ENCODE measurements around the gene POM121C. TPM values are rescaled to one million over a fixed set of nuclear protein-coding genes. Genes with fewer than 3 reads are reported as not detected.
"Not testable (repeated sequence)": the region's sequence is repeated elsewhere in the genome, so short reads cannot be mapped to it uniquely, and the experiment has no call there.

POM121C gene
- total RNA-seq, 1 donor from 2014 or later: 12.1 TPM

DNA sequence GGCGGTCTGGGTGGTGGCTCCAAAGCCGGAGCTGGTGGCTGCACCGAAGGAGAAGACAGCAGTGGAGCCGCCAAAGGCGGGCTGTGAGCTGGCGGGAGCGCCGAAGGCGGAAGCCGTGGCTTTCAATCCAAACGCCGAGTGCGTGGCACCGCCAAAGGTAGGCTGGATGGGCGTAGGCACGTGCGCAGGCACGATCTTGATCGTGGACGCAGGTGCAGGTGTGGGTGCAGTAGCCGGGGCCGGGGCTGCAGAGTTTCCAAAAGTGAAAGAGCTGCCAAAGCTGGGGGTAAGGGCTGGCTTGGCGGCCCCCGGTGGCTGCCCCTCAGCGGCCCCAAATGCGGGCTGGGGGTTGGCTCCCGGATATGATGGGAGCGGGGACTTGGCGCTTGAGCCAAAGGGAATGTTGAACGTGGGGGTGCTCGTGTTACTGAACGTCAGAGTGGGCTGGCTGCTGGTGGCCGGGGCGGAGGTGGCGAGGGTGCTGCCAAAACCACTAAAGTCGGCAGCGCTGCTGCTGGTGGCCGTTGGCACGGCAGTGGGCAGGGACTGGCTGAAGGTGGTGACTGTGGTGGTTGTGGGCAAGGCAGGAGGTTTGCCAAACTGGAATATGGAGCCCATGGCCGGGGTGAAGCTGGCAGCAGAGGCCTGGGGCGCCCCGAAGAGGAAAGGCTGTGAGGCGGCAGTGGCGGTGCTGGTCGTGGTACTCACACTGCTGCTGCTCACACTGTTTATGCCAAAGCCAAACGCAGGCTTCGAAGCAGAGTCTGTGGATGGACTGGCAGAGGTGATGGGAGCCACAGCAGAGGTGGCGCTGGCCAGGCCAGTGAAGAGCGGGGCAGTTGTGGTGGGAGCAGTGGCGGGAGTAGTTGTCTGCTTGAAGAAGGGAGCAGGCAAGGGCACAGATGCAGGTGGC lies 64.0 kb downstream of the POM121C start:
- not testable (repeated sequence) for H3K27me3 ChIP-seq (ENCODE audit: control insufficient read depth, insufficient read depth, low read length); FAIRE-seq; H3K36me3 ChIP-seq (ENCODE audit: control insufficient read depth, insufficient read depth, low read length); H3K4me3 ChIP-seq (ENCODE audit: low read depth, low read length); DNase-seq (ENCODE audit: low read depth)

DNA sequence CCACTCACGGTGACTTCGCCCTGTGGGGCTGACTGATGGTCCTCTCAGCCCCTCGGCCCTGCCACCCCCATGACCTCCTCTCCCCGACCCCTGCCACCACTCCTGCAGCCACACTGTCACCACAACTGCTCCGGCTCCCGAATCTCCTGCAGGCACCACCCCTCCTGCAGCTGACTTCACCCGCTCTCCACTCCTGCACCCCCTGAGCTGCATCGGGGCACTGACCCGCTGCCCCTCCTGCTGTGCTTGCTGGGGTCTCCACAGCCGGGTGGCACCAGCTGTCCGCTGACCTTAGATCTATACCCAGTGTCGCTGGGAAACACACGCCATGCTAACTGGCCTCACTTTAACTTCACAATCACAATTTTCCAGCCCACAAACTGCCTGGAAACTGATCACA lies 65.9 kb downstream of the POM121C start:
- H3K36me3 ChIP-seq (ENCODE audit: control insufficient read depth, insufficient read depth, low read length); FAIRE-seq: not testable (repeated sequence)

DNA sequence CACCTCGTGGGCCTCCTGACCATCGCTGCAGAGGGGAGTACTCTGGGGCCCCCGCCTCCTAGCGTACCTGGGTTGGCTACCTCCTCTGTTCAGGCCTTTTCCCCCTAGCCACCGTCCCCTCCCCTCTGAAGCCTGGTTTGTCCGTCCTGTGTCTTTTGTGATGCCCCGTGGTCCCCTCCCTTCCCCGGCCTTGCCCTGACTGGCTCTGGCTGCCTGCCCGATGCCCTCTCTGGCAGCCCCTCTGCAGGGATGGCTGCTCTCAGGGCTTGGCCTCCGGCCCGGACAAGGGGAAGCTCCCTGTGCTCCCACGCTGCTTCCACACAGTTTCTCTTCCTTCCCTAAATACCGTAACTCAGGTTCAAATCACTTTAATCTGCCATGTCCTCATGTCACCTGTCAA lies 66.4 kb downstream of the POM121C start:
- DNase-seq (ENCODE audit: low read depth); H3K27me3 ChIP-seq (ENCODE audit: control insufficient read depth, insufficient read depth, low read length); H3K36me3 ChIP-seq (ENCODE audit: control insufficient read depth, insufficient read depth, low read length); H3K4me3 ChIP-seq (ENCODE audit: low read depth, low read length); FAIRE-seq: not testable (repeated sequence)

More for the DNA sequence above, 65.9 kb downstream of the POM121C start:
- H3K27me3 ChIP-seq (ENCODE audit: control insufficient read depth, insufficient read depth, low read length); H3K4me3 ChIP-seq (ENCODE audit: low read depth, low read length); DNase-seq (ENCODE audit: low read depth): not testable (repeated sequence)

DNA sequence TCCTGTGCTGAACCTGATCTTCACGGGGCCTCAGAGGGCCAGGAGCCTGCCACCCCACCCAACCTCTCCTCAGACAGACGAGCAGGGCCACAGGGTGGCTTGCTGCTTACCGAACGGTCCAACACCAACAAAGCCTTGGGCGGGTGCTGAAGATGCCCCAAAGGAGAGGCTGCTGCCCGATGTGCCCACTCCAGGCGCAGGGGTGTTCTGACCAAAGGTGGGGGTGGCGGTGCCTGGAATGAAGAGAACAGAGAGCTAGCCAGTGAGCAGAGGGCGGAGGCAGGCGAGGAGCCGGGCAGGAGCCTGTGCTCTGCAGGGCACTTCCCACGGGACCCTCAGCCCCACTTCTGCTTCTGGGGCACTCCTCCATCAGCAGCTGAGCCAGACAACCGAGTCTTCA lies 66.9 kb downstream of the POM121C start:
- not testable (repeated sequence) for H3K27me3 ChIP-seq (ENCODE audit: control insufficient read depth, insufficient read depth, low read length); DNase-seq (ENCODE audit: low read depth); H3K36me3 ChIP-seq (ENCODE audit: control insufficient read depth, insufficient read depth, low read length); FAIRE-seq; H3K4me3 ChIP-seq (ENCODE audit: low read depth, low read length)

DNA sequence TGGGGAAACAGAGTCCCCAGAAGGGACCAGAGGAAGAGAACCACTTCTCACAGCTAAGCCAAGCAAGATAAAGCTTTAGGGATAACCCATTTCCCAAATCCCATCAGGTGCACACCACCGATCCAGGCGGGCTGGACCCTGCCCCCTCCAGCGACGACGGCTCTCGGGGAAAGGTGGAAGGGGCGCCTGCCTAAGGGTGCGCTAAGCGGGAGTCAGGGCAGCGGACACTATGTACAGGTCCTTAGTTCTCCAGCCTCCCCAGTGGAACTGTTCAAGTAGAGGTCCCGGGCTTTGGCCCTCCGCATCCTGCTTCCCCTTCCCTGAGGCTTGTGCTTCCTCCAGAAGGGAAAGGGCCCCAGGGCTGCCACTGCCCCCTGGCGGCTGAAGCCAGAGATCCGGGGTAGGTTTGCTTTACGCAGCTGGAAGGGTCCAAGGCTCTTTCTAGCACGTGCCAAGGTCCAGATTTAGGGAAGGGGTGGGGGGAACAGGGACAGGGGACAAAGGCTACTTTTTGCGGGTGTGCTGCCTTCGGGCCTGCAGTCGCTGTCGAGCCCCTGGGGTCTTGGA lies 67.7 kb downstream of the POM121C start:
- H3K27me3 ChIP-seq (ENCODE audit: control insufficient read depth, insufficient read depth, low read length); H3K4me3 ChIP-seq (ENCODE audit: low read depth, low read length); FAIRE-seq; H3K36me3 ChIP-seq (ENCODE audit: control insufficient read depth, insufficient read depth, low read length); DNase-seq (ENCODE audit: low read depth): not testable (repeated sequence)

DNA sequence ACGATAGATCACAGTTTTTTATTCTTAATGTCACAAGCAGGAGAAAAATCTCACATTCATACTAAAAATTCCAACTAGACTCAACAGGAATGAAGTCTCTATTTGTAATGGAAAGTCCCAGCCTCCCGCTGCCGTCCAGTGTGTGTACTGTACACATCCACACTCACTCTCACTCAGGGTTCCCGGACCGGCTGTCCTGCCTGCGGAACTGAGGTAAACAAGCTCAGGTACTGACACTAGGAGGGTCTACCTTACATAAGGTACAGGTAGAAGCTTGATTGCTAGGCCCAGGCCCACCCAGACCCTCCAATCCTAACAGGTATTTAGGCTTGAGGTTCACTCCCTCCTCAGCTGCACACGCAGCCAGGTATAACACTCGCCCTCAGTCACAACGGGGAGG lies 69.3 kb downstream of the POM121C start:
- not testable (repeated sequence) for H3K36me3 ChIP-seq (ENCODE audit: control insufficient read depth, insufficient read depth, low read length); FAIRE-seq

DNA sequence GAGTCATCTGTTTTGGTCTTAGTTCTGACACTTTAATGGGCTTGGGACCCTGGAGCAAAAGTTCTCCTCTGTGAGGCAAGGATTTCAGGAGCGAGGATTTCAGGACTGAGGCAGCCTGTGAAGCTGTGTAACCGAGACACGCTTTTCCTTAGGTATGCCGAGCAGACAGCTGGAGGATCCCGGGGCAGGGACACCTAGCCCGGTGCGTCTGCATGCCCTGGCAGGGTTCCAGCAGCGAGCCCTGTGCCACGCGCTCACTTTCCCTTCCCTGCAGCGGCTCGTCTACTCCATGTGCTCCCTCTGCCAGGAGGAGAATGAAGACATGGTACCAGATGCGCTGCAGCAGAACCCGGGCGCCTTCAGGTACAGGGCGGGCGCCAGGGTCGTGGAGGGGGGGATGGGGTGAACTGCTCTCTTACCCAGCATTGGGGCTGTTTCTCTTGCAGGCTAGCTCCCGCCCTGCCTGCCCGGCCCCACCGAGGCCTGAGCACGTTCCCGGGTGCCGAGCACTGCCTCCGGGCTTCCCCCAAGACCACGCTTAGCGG lies 70.2 kb downstream of the POM121C start:
- H3K4me3 ChIP-seq (ENCODE audit: low read depth, low read length); H3K36me3 ChIP-seq (ENCODE audit: control insufficient read depth, insufficient read depth, low read length); DNase-seq (ENCODE audit: low read depth); FAIRE-seq; H3K27me3 ChIP-seq (ENCODE audit: control insufficient read depth, insufficient read depth, low read length): not testable (repeated sequence)

More for the DNA sequence above, 69.3 kb downstream of the POM121C start:
- not testable (repeated sequence) for DNase-seq (ENCODE audit: low read depth); H3K27me3 ChIP-seq (ENCODE audit: control insufficient read depth, insufficient read depth, low read length); H3K4me3 ChIP-seq (ENCODE audit: low read depth, low read length)

DNA sequence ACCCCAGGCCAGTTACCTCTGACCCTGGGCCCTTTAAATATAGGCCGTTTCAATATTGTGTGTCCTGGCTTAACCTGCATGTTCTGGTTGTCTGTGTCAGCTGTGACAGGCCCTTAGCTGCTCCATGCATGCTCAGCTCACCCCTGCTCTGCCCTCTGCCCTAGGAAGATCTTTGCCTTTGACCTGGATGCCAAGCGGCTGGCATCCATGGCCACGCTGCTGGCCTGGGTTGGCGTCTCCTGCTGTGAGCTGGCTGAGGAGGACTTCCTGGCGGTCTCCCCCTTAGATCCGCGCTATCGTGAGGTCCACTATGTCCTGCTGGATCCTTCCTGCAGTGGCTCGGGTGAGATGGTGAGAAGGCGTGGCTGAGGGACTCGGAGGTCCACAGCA lies 70.7 kb downstream of the POM121C start:
- not testable (repeated sequence) for H3K27me3 ChIP-seq (ENCODE audit: control insufficient read depth, insufficient read depth, low read length); FAIRE-seq; DNase-seq (ENCODE audit: low read depth); H3K36me3 ChIP-seq (ENCODE audit: control insufficient read depth, insufficient read depth, low read length); H3K4me3 ChIP-seq (ENCODE audit: low read depth, low read length)

DNA sequence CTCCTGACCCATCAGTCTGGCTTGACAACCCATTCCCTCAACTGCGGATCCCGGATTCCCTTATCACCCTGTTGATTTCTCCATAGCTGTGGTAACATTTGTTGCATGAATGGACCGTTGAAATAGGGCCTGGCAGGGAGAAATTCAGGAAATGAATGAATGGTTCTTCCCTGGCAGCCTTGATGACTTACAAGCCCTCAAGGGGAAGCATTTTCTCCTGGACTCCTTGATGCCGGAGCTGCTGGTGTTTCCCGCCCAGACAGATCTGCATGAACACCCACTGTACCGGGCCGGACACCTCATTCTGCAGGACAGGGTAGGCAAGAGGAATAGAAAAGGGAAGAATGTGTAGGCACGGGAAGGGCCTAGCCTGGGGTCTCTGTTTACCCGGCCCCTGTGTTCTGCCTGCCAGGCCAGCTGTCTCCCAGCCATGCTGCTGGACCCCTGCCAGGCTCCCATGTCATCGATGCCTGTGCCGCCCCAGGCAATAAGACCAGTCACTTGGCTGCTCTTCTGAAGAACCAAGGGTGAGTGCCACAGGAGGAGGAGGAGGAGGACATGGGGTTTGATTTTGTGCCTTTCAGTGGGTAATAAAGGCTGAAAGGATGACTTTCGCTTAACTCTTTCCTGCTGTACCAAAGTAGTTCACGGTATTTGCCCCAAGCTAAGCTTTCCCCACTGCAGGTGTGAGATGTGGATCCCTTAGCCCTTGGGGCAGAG lies 71.2 kb downstream of the POM121C start:
- not testable (repeated sequence) for H3K27me3 ChIP-seq (ENCODE audit: control insufficient read depth, insufficient read depth, low read length); H3K36me3 ChIP-seq (ENCODE audit: control insufficient read depth, insufficient read depth, low read length); DNase-seq (ENCODE audit: low read depth); H3K4me3 ChIP-seq (ENCODE audit: low read depth, low read length); FAIRE-seq

DNA sequence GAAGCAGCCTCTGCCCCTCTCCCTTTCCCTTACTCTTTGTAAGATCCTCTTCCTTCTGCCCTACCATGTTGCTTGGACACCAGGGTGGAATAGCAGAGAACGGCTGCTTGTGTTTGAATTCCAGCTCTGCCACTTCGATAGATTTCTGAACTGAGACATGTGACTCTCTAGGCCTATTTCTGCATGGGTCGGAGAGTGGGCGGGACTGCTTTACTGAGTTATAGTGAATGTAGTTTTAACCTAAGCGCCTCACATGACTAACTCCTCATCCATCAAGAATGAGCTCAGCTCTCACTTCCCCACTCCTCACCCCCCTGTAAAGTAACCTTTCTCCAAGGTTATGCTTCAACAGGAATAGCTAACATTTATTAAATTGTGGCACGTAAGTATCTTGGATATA lies 71.9 kb downstream of the POM121C start:
- not testable (repeated sequence) for H3K36me3 ChIP-seq (ENCODE audit: control insufficient read depth, insufficient read depth, low read length)

DNA sequence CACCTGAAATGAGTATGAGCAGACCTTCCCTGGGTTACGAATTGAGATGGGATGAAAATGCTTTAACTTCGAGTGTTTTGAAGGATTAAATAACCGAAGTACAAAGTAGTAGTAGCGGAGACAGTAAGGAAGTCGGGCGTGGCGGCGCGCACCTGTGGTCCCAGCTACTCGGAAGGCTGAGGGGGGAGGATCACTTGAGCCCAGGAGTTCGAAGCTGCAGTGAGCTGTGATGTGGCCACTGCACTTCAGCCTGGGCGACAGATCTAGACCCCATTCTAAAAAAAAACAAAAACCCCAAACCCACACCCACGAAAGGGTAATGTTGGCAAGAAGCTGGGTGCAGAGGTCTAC lies 75.3 kb downstream of the POM121C start:
- H3K36me3 ChIP-seq (ENCODE audit: control insufficient read depth, insufficient read depth, low read length); DNase-seq (ENCODE audit: low read depth); H3K4me3 ChIP-seq (ENCODE audit: low read depth, low read length); H3K27me3 ChIP-seq (ENCODE audit: control insufficient read depth, insufficient read depth, low read length); FAIRE-seq: not testable (repeated sequence)

More for the DNA sequence above, 71.9 kb downstream of the POM121C start:
- DNase-seq (ENCODE audit: low read depth); H3K4me3 ChIP-seq (ENCODE audit: low read depth, low read length); H3K27me3 ChIP-seq (ENCODE audit: control insufficient read depth, insufficient read depth, low read length); FAIRE-seq: not testable (repeated sequence)

DNA sequence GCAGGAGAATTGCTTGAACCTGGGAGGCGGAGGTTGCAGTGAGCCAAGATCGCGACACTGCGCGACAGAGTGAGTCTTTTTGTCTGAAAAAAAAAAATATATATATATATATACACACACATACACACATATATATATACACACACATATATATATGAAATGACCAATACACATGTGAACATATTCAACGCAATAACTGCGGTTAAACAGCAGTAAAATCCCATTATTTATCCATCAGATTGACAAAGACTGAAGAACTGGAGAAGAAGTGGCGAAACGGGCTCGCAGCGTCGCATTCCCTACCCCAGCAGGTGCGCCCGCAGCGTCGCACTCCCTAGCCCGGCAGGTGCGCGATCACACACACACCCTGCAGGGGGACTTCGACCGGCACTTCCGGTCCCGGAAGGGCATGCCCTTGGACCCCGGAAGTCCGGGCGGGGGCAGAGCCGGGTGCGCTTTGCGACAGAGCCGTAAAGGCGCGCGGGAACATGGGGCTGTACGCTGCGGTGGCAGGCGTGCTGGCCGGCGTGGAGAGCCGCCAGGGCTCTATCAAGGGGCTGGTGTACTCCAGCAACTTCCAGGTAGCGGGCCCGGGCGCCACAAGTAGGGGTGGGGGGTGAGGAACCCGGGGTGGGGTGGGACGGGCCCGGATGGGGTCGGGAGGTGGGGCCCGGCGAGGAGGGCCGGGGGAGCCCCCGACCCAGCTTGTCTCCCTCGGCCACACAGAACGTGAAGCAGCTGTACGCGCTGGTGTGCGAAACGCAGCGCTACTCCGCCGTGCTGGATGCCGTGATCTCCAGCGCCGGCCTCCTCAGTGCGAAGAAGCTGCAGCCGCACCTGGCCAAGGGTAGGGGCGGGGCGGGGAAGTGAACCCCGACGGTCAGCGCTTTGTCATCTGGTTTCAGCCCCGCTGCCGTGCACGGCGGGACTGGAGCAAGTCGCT lies 75.9 kb downstream of the POM121C start:
- not testable (repeated sequence) for DNase-seq (ENCODE audit: low read depth); FAIRE-seq; H3K27me3 ChIP-seq (ENCODE audit: control insufficient read depth, insufficient read depth, low read length); H3K36me3 ChIP-seq (ENCODE audit: control insufficient read depth, insufficient read depth, low read length)
- peak overlapping the region; percentile 32 for H3K4me3 ChIP-seq (ENCODE audit: low read depth, low read length)

DNA sequence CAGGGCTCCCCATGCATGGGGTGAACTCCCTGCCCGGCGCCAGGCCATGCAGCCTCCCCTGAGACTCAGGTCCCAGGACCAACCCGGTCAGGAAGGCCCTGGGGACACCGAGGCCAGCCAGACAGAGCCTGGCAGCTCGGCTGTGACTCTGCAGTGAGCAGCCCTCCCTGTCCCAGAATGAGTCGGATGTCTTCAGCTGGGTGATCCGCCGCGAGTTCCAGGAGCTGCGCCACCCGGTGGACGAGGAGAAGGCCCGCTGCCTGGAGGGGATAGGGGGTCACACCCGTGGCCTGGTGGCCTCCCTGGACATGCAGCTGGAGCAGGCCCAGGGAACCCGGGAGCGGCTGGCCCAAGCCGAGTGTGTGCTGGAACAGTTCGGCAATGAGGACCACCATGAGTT lies 81.4 kb downstream of the POM121C start:
- FAIRE-seq; H3K27me3 ChIP-seq (ENCODE audit: control insufficient read depth, insufficient read depth, low read length); H3K36me3 ChIP-seq (ENCODE audit: control insufficient read depth, insufficient read depth, low read length); H3K4me3 ChIP-seq (ENCODE audit: low read depth, low read length); DNase-seq (ENCODE audit: low read depth): not testable (repeated sequence)

Measured in bronchial epithelial cell (primary cell).